Measurements from ENCODE around the gene ADORA1.

DNA sequence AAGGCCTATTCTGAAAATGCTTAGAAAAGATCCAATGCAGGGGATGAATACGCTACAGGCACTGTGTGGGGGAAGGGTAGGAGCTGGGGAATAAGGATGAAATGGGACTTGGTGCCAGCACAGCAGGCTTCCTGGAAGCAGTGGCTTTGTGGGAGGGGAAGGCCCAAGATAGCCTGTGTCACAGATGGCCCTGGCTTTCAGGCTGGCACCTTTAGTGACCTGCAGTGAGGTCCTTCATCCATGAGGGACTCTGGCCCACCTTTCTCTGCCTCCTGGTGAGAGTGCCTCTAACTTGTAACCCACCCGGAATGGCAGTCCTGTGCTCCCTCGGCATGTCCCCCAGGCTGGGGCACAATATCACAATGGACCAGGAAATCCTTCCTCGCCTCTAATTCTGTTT is 58.1 kb downstream of the ADORA1 start:
- TF ChIP-seq, protein P1, sequence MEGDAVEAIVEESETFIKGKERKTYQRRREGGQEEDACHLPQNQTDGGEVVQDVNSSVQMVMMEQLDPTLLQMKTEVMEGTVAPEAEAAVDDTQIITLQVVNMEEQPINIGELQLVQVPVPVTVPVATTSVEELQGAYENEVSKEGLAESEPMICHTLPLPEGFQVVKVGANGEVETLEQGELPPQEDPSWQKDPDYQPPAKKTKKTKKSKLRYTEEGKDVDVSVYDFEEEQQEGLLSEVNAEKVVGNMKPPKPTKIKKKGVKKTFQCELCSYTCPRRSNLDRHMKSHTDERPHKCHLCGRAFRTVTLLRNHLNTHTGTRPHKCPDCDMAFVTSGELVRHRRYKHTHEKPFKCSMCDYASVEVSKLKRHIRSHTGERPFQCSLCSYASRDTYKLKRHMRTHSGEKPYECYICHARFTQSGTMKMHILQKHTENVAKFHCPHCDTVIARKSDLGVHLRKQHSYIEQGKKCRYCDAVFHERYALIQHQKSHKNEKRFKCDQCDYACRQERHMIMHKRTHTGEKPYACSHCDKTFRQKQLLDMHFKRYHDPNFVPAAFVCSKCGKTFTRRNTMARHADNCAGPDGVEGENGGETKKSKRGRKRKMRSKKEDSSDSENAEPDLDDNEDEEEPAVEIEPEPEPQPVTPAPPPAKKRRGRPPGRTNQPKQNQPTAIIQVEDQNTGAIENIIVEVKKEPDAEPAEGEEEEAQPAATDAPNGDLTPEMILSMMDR (IDR thresholded peaks at IDR 0.05) = no peak
- TF ChIP-seq POLR2A (IDR thresholded peaks at IDR 0.05) = no peak
- no peak for TF ChIP-seq POLR2AphosphoS5 (IDR thresholded peaks at IDR 0.05)
- no peak for TF ChIP-seq EP300 (IDR thresholded peaks at IDR 0.05; ENCODE audit: low read depth)

Measured in transverse colon (tissue), 4 donors.